NCI-H1694 (cell line): Measurements from ENCODE around the gene ID3.
A peak's percentile ranks its signal among the peaks of the same experiment; 100 is the strongest.

Experiments
- DNase-seq: peaks from one replicate; lab custom pipeline; 2025; lab: John Stamatoyannopoulos, UW

The ID3 gene, protein sequence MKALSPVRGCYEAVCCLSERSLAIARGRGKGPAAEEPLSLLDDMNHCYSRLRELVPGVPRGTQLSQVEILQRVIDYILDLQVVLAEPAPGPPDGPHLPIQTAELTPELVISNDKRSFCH

GRCh38 chr1:23559136-23559984 lies at the start of gene ID3:
Gene ID3 (minus strand): TSS chr1:23559501. CDS start chr1:23559426, 75 bp downstream.
- DNase-seq, result peak; percentile 73

GRCh38 chr1:23607944-23608343 lies 48.6 kb upstream of the ID3 start:
- DNase-seq, result no peak

GRCh38 chr1:23601968-23602876 lies 42.9 kb upstream of the ID3 start:
- no peak for DNase-seq

GRCh38 chr1:23601135-23601967 lies 42.0 kb upstream of the ID3 start:
- no peak for DNase-seq

DNA sequence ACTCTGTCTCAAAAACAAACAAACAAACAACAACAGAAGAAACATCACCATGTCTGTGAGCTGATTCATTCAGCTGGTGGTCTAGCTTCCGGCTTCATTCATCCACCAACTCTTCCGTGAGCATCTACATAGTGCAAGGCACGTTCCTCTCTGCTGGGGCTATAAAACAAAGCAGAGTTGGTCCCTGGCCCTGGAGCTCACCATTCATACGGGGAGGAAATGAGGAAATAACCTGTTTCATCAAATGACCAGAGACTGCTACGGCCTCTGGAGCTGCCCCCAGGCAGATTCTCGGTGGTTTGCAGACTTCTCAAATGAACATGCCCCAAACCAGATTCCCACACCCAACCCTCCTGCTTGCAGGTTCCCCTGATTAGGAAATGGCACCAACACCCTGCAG lies 41.0 kb upstream of the ID3 start:
- DNase-seq, result no peak

GRCh38 chr1:23599125-23599524 lies 39.8 kb upstream of the ID3 start:
- DNase-seq, result no peak

DNA sequence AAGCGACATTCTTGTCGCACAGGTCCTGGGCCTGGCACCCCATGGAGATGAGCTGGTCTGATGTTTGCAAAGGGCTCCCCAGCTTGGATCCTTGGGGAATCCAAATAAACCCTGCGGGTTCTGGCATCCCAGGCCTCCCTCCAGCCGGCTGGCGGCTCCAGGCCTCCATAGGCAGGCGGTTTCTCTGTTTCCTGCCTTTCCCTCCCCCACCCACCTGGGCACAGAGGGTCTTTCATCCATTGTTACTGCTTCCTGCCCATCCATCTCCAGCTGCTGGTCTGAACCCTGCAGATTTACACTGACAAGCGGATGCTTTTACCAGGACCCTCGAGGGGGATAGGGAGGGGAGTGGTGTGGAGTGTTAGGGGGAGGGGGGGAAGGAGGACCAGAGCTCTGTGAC lies 39.1 kb upstream of the ID3 start:
- no peak for DNase-seq

DNA sequence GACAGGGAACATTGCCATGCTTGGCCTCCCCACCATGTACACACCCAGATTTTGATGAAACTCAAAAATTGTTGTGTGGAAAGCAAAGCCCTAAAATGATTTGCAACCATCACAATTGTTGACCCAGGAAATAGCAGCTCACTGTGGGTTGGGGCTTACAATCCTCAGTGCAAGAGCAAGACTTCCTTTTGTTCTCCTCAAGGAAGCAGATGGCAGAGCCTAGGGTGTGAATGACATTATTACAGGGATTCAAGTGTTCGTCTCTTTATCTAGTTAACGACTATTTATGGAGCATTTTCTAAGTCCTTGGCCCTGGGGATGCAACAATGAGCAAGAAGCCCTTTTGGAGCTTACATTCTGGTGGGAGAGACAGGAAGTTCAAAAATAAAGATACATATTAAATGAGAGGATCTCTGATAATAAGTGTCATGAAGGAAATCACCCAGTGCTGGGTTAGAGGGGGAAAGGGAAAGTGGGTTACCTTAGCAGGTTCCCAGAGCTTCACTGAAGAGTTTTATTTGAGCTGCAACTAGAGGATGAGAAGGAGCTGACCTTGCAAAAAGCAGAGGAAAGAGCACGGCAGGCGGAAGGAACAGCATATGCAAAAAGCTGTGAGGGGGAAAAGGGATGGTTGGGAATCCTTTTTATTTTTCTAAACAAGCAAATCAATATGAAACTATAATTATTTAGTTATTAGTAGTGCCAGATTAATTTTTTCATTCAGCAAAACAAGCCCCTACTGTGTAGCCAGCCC lies 38.5 kb upstream of the ID3 start:
- DNase-seq, result no peak

GRCh38 chr1:23596382-23597358 lies 37.4 kb upstream of the ID3 start:
- DNase-seq, result no peak

- DNase-seq, result no peak
These were observed 35.6 kb upstream of the ID3 start for GRCh38 chr1:23594927-23595353.

DNA sequence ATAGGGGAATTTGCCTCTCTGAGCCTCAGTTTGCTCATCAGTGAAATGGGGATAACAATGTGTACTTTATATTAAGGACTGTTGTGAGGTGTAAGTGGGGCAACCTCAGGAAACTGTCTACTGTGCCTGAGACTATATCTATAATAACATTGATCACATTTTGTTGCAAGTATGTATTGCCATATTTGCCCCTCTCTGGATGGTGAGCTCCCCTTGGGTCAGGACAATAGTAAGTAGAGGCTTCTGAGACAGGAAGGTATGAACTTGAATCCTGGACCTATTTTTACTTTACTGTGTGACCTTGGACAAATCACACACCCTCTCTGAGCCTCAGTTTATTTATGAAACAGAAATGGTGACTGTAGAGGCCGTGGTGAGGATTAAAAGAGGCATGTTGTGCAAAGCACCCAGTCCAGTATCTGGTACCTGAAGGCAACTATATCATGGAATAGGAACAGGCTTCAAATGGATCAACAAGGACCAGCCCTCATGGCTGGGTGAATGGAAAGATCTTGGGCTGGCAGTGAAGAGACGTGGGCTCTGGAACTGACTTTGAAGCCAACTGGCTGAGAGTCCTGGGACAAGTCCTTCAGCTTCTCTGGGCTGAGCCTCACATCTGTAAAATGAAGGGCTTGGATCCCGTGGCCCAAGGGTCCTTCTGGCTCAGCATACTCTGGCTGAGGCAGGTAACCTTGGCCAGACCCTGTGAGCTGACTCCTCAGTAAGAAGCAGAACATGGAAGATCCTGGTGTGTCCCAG lies 35.0 kb upstream of the ID3 start:
- no peak for DNase-seq

GRCh38 chr1:23593556-23594148 lies 34.4 kb upstream of the ID3 start:
- no peak for DNase-seq

DNA sequence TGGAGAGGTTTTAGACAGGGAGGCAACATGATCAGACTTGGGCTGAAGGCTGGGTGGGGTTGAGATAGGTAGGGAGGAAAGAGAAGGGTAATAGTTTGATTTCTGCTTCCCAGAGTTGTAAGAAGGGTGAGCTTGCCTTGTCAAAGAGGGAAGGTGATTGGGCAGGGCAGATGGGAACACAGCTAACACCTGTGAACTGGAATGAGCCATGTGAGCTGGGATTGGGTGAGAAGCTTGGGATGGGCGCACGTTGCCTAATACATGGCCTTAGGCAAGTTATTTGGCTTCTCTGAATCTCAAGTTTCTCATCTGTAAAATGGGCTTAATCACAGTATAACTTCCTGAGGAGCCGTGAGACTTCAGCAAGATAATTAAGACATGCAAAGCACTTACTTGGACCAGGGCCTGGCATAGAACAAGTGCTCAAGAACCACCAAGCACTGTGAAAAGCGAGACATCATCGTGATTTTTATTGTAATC lies 33.8 kb upstream of the ID3 start:
- no peak for DNase-seq

- DNase-seq, result peak; percentile 81
These were observed 33.0 kb upstream of the ID3 start for GRCh38 chr1:23592209-23592892.

DNA sequence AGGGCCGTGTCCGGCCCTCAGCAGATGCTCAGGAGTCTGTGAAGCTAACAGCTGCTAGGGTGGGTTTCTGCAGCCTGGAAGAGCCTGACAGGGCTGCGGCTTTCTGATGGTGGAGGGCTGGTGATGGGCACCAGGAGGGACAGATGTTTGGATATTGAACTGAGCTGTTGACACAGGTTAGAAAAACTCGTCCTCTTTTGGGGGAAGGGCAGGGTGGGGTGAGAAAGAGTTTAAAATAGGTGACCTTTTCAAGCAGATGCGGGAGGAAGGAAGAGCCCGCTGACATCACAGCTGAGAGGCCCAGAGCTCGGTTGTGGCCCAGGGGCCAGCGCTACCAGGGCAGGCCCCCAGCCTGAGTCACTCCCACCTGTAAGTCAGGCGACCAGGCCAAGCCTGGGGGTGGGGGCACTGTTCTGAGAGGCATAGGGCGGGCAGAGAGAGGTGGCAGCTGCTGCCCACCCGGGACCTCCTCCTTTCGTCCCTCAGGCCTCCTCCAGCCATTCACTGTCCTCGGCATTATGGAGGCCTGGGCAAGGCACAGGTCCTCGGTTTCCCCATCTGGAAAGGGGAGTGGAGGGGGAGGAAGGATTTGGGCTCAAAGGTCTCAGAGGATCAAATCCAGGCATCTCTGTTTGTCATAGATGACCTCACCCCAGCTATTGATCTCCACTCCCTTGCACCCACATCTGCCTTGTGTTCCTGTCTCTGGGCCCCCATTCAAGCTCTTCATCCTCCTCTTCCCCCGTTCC lies 32.3 kb upstream of the ID3 start:
- DNase-seq, result peak; percentile 60

GRCh38 chr1:23590058-23590783 lies 30.9 kb upstream of the ID3 start:
- DNase-seq, result no peak
